ENCODE data around the gene ETF1. TPM values are rescaled to one million over a fixed set of nuclear protein-coding genes. Genes with fewer than 3 reads are reported as not detected.

The ETF1 gene
- total and polyA plus RNA-seq, 9 of the 15 experiments (the other 6 are each of a cell fraction or from before 2014, with no cell fraction given): 53.7 to 209 (median 164) TPM

DNA sequence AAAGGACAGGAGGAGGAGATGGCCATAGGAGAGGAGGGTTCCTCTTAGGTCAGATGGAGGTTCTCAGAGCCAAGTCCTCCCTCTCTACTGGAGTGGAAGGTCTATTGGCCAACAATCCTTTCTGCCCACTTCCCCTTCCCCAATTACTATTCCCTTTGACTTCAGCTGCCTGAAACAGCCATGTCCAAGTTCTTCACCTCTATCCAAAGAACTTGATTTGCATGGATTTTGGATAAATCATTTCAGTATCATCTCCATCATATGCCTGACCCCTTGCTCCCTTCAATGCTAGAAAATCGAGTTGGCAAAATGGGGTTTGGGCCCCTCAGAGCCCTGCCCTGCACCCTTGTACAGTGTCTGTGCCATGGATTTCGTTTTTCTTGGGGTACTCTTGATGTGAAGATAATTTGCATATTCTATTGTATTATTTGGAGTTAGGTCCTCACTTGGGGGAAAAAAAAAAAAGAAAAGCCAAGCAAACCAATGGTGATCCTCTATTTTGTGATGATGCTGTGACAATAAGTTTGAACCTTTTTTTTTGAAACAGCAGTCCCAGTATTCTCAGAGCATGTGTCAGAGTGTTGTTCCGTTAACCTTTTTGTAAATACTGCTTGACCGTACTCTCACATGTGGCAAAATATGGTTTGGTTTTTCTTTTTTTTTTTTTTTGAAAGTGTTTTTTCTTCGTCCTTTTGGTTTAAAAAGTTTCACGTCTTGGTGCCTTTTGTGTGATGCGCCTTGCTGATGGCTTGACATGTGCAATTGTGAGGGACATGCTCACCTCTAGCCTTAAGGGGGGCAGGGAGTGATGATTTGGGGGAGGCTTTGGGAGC, 74.7 kb downstream of the ETF1 start (continued):
- TF ChIP-seq ZNF212 (CRISPR knock-in tag; IDR thresholded peaks at IDR 0.05) (no peak), KAT8 (IDR thresholded peaks at IDR 0.05; ENCODE audit: low read depth) (no peak), ATF1 (CRISPR knock-in tag; IDR thresholded peaks at IDR 0.05) (no peak), ATF1 (tag; IDR thresholded peaks at IDR 0.05) (no peak), BMI1 (IDR thresholded peaks at IDR 0.05; ENCODE audit: low read length) (no peak), ZNF507 (tag; conservative IDR thresholded peaks at IDR 0.05) (no peak), PHF20 (IDR thresholded peaks at IDR 0.05; ENCODE audit: partially characterized antibody) (no peak), BCOR (IDR thresholded peaks at IDR 0.05) (no peak), SOX6 (IDR thresholded peaks at IDR 0.05) (no peak), MAFF (IDR thresholded peaks at IDR 0.05; ENCODE audit: low read length) (no peak), SMAD2 (IDR thresholded peaks at IDR 0.05; ENCODE audit: low read depth, low read length) (no peak), MXD1 (CRISPR knock-in tag; IDR thresholded peaks at IDR 0.05; ENCODE audit: borderline replicate concordance, poor library complexity, severe bottlenecking) (no peak), MTA2 (IDR thresholded peaks at IDR 0.05; ENCODE audit: low read depth) (no peak), ZBTB17 (CRISPR knock-in tag; IDR thresholded peaks at IDR 0.05) (no peak), NCOR1 (IDR thresholded peaks at IDR 0.05) (no peak; the same call in 1 of the 2 replicates), ZKSCAN1 (IDR thresholded peaks at IDR 0.05; ENCODE audit: low read depth, low read length) (no peak), ZBTB9 (CRISPR knock-in tag; IDR thresholded peaks at IDR 0.05) (no peak), CBX8 (IDR thresholded peaks at IDR 0.05; ENCODE audit: borderline replicate concordance, extremely low read depth, low read depth, low read length, poor library complexity, severe bottlenecking) (no peak), LEF1 (IDR thresholded peaks at IDR 0.05) (no peak)
- TF ChIP-seq, protein P1, sequence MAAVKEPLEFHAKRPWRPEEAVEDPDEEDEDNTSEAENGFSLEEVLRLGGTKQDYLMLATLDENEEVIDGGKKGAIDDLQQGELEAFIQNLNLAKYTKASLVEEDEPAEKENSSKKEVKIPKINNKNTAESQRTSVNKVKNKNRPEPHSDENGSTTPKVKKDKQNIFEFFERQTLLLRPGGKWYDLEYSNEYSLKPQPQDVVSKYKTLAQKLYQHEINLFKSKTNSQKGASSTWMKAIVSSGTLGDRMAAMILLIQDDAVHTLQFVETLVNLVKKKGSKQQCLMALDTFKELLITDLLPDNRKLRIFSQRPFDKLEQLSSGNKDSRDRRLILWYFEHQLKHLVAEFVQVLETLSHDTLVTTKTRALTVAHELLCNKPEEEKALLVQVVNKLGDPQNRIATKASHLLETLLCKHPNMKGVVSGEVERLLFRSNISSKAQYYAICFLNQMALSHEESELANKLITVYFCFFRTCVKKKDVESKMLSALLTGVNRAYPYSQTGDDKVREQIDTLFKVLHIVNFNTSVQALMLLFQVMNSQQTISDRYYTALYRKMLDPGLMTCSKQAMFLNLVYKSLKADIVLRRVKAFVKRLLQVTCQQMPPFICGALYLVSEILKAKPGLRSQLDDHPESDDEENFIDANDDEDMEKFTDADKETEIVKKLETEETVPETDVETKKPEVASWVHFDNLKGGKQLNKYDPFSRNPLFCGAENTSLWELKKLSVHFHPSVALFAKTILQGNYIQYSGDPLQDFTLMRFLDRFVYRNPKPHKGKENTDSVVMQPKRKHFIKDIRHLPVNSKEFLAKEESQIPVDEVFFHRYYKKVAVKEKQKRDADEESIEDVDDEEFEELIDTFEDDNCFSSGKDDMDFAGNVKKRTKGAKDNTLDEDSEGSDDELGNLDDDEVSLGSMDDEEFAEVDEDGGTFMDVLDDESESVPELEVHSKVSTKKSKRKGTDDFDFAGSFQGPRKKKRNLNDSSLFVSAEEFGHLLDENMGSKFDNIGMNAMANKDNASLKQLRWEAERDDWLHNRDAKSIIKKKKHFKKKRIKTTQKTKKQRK (IDR thresholded peaks at IDR 0.05; ENCODE audit: borderline replicate concordance, low read depth, low read length): no peak
- TF ChIP-seq, protein P2, sequence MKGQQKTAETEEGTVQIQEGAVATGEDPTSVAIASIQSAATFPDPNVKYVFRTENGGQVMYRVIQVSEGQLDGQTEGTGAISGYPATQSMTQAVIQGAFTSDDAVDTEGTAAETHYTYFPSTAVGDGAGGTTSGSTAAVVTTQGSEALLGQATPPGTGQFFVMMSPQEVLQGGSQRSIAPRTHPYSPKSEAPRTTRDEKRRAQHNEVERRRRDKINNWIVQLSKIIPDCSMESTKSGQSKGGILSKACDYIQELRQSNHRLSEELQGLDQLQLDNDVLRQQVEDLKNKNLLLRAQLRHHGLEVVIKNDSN (CRISPR knock-in tag; IDR thresholded peaks at IDR 0.05): no peak
